Superior temporal gyrus (tissue), 1 donor: ENCODE measurements around the gene FTH1.

Source experiments
- DNase-seq: peaks from one replicate; pipeline ENCODE4 v3.0.0-alpha.2; 2016; ENCODE audit errors: extremely low spot score

The FTH1 gene

GRCh38 chr11:61948505-61948904 lies 18.9 kb downstream of the FTH1 start:
- peak; percentile 18 for DNase-seq

- DNase-seq = peak; percentile 97
Observed at GRCh38 chr11:61947486-61948210, 19.8 kb downstream of the FTH1 start.

DNA sequence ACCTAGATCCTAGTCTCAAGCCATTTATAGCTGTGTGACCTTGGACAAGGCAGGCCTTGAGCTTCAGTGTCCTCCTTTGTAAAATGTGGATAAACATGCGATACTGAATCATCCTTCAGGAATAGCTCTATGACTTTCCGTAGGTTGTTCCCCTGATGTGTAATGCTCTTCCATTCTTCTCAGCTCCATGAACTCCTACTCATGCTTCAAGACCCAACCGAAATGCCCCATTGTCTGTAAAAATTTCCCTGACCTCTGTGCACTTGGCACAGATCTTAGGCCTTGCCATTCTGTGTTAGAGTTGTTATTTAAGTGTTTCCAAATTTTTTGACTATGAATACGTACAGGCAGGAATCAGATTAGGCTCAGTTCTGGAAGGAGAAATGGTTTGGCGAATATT lies 20.5 kb downstream of the FTH1 start:
- DNase-seq = no peak

DNA sequence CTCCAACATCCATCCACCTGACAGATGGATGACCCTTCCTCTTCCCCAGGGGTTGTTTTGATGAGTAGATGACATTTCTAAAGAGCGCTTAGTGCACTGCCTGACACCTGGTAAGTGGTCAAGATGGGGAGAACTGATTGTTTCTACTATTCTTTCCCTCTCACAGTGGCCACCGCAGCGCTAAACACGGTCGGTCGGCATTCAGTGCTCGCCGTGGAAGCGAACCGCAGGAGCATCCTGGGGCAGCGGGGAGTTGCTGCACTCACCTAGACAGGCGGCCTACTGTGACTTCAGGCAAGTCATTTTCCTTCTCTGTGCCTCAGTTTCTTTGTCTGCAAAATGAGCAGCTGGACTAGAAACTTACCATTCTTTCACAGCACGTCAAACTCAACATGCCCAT lies 22.2 kb downstream of the FTH1 start:
- DNase-seq = no peak

DNA sequence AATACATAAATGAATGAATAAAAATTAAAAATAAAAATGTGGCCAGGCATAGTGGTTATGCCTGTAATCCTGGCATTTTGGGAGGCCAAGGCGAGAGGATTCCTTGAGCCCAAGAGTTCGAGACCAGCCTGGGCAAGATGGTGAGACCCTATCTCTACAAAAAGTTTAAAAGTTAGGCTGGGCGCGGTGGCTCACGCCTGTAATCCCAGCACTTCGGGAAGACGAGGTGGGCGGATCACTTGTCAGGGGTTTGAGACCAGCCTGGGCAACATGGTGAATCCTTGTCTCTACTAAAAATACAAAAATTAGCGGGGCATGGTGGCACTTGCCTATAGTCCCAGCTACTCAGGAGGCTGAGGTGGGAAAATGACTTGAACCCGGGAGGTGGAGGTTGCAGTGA lies 27.0 kb downstream of the FTH1 start:
- no peak for DNase-seq

GRCh38 chr11:61935861-61936260 lies 31.6 kb downstream of the FTH1 start:
- no peak for DNase-seq

GRCh38 chr11:61930933-61931332 lies 36.5 kb downstream of the FTH1 start:
- DNase-seq = no peak

GRCh38 chr11:61928606-61929005 lies 38.8 kb downstream of the FTH1 start:
- DNase-seq = no peak

DNA sequence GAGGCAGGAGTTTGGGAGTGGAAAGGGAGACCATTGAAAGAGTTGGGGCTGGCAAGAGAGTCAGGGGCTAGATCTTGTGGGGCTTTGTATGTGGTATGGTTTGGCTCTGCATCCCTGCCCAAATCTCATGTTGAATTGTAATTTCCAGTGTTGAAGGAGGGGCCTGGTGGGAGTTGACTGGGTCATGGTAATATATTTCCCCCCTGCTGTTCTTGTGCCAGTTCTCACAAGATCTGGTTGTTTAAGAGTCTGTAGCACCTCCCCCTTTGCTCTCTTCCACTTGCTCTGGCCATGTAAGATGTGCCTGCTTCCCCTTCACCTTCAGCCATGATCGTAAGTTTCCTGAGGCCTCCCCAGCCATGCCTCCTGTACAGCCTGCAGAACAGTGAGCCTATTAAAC lies 39.9 kb downstream of the FTH1 start:
- DNase-seq = no peak

DNA sequence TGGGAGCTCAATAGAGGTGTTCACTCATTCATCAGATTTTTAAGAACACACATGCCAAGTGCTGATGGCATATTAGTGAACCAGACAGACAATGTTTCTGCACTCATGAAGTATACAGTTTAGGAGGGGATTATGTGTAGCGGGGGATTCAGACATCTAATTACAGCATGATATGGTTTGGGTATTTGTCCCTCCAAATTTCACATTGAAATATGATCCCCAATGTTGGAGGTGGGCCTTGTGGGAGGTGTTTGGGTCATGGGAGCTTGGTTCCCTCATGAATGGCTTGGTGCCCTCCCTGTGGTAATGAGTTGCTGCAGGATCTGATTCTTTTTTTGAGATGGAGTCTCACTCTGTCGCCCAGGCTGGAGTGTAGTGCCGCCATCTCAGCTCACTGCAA lies 41.2 kb downstream of the FTH1 start:
- DNase-seq = no peak

DNA sequence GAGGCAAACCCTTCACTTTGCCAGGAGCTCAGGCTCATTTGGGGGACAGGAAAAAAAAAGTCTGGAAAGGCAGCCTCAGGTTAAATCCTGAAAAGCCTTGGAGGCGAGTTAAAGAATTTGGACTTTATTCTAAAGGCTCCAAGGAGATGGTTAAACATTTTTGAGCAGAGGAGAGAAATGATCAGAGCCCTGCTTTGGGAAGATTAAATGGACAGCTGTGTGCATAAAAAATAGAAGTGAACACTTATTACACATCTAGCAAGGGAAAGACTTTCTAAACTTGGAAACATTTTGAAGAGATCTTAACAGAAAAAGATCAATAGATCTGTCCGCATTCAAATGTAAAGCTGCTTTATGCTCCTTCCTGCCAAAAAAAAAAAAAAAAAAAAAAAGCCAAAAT lies 41.7 kb downstream of the FTH1 start:
- no peak for DNase-seq

GRCh38 chr11:61924064-61924455 lies 43.4 kb downstream of the FTH1 start:
- DNase-seq = no peak

GRCh38 chr11:61923166-61924063 lies 44.0 kb downstream of the FTH1 start:
- DNase-seq = no peak

GRCh38 chr11:61922539-61922938 lies 44.9 kb downstream of the FTH1 start:
- no peak for DNase-seq

- DNase-seq = no peak
Observed at GRCh38 chr11:61921446-61921845, 46.0 kb downstream of the FTH1 start.

DNA sequence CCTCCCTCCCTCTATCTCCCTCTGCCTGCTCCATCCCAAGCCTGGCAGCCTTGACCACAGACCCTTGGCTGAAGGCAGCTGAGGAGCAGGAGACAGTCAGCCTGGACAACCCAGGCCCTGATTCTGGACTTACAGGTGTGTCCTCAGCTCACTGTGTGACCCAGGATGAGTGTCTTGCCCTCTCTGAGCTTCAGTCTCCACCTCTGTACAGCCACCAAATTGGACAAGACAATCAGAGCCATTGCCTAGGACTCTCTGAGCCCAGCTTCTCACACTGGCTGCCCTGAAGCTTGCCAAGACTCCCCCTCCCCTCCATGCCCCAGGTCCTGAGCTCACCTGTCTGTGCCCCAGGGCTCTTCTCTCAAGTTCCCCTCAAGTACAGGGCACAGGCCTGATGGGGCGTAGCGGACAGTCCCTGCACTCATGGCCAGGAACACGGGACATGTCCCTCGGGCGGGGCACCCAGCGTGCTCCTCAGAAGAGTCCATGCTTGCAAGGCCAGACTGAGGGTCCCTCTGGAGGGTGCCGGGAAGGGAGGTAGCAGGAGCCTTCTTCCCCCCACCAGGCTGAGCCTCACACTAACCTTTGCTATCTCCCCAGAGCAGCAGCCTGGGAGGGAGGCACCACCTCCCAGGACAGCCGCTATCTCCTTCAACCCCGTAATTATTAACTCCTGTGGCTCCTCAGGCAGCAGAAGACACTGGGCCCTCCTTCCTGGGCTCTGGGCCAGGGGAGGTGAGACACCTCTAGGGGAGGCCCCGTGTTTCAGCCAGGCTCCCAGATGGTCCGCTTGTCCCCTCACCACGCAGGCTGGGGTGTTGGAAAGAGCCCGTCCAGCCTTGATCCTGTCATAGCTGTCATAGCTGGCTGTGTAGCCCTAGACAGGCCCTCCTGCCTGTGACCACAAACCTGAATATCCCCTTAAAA lies 47.5 kb downstream of the FTH1 start:
- DNase-seq = no peak

- DNase-seq = no peak
Observed at GRCh38 chr11:61918938-61919704, 48.3 kb downstream of the FTH1 start.

- no peak for DNase-seq
Observed at GRCh38 chr11:61918251-61918937, 49.0 kb downstream of the FTH1 start.

- DNase-seq = peak; percentile 34
Observed at GRCh38 chr11:61917334-61918109, 49.9 kb downstream of the FTH1 start, which contains the start of gene RAB3IL1. RAB3IL1 (minus strand) TSS chr11:61917566; CDS start chr11:61917367, 199 bp downstream.
